Measurements from ENCODE around the gene CD151. TPM values are rescaled to one million over a fixed set of nuclear protein-coding genes. Genes with fewer than 3 reads are reported as not detected.

Gene CD151
- polyA plus RNA-seq, 3 donors = 495 to 757 (median 531) TPM

- no peak overlapping the region for H3K27ac ChIP-seq (ENCODE audit: low read depth, low read length)
- WGBS, 3 donors = 73 to 95% (median 91%) methylated on average over 21 of the region's 21 CpGs
Observed at GRCh38 chr11:875769-876301, 43.1 kb downstream of the CD151 start.

GRCh38 chr11:876545-876944 is 43.8 kb downstream of the CD151 start:
- 40 to 71% (median 44%) methylated on average over 12 of the region's 12 CpGs for WGBS, 3 donors

GRCh38 chr11:877565-877964 is 44.8 kb downstream of the CD151 start:
- no peak overlapping the region for H3K27ac ChIP-seq (ENCODE audit: low read depth, low read length)
- 93 to 95% (median 95%) methylated on average over 10 to 11 of the region's 11 CpGs for WGBS, 3 donors

More at GRCh38 chr11:876545-876944, 43.8 kb downstream of the CD151 start:
- H3K27ac ChIP-seq (ENCODE audit: low read depth, low read length) = no peak overlapping the region

- no peak overlapping the region for H3K27ac ChIP-seq (ENCODE audit: low read depth, low read length)
- WGBS, 3 donors = 89% methylated on average over 14 of the region's 14 CpGs
Observed at GRCh38 chr11:880447-880846, 47.7 kb downstream of the CD151 start.

GRCh38 chr11:882596-882995 is 49.8 kb downstream of the CD151 start:
- WGBS, 3 donors = 77 to 90% (median 79%) methylated on average over 14 of the region's 14 CpGs
- no peak overlapping the region for H3K27ac ChIP-seq (ENCODE audit: low read depth, low read length)

GRCh38 chr11:883527-883926 is 50.8 kb downstream of the CD151 start:
- 86 to 93% (median 86%) methylated on average over 10 of the region's 10 CpGs for WGBS, 3 donors
- no peak overlapping the region for H3K27ac ChIP-seq (ENCODE audit: low read depth, low read length)

- 87 to 89% (median 87%) methylated on average over 13 to 16 of the region's 16 CpGs for WGBS, 3 donors
- no peak overlapping the region for H3K27ac ChIP-seq (ENCODE audit: low read depth, low read length)
Observed at GRCh38 chr11:884578-885070, 51.9 kb downstream of the CD151 start.

GRCh38 chr11:886568-886967 is 53.8 kb downstream of the CD151 start:
- 97 to 98% (median 97%) methylated on average over 17 of the region's 17 CpGs for WGBS, 3 donors
- no peak overlapping the region for H3K27ac ChIP-seq (ENCODE audit: low read depth, low read length)

- H3K27ac ChIP-seq (ENCODE audit: low read depth, low read length) = no peak overlapping the region
- WGBS, 3 donors = 87 to 93% (median 92%) methylated on average over 14 of the region's 14 CpGs
Observed at GRCh38 chr11:887589-887988, 54.8 kb downstream of the CD151 start.

Other genes with a start within 250 kb of the CD151 start
- 10 to 100 TPM; 20.7 to 49.3 (median 22.1) TPM for gene IRF7, start 217.0 kb upstream of the CD151 start, polyA plus RNA-seq
- gene CDHR5, start 208.0 kb upstream of the CD151 start, polyA plus RNA-seq = under 1 TPM in 2 of 3 donors, not detected in 1; 0.39 to 0.74 TPM
- not detected for gene SCT, start 205.8 kb upstream of the CD151 start, polyA plus RNA-seq
- under 1 TPM in 2 of 3 donors, not detected in 1; 0.16 to 0.18 TPM for gene DRD4, start 195.7 kb upstream of the CD151 start, polyA plus RNA-seq
- gene DEAF1, start 137.7 kb upstream of the CD151 start, polyA plus RNA-seq = 10 to 100 TPM; 18.3 to 28.0 (median 18.8) TPM
- gene TMEM80, start 137.1 kb upstream of the CD151 start, polyA plus RNA-seq = 10 to 100 TPM; 18.6 to 27.0 (median 19.8) TPM
- 10 to 100 TPM; 11.2 to 54.5 (median 29.2) TPM for gene EPS8L2, start 126.7 kb upstream of the CD151 start, polyA plus RNA-seq
- gene TALDO1, start 85.5 kb upstream of the CD151 start, polyA plus RNA-seq = 100 to 1,000 TPM in 2 of 3 donors, 10 to 100 TPM in 1; 99.7 to 306 (median 185) TPM
- gene GATD1, start 55.5 kb upstream of the CD151 start, polyA plus RNA-seq = 10 to 100 TPM; 15.4 to 33.4 (median 32.5) TPM
- under 1 TPM in 2 of 3 donors, not detected in 1; 0.04 to 0.09 TPM for gene CEND1, start 42.9 kb upstream of the CD151 start, polyA plus RNA-seq
- gene SLC25A22, start 34.7 kb upstream of the CD151 start, polyA plus RNA-seq = 10 to 100 TPM; 11.1 to 53.6 (median 40.1) TPM
- gene PIDD1, start 27.7 kb upstream of the CD151 start, polyA plus RNA-seq = 10 to 100 TPM in 2 of 3 donors, 1 to 10 TPM in 1; 9.2 to 16.5 (median 12.4) TPM
- gene RPLP2, start 23.0 kb upstream of the CD151 start, polyA plus RNA-seq = 1,000 to 10,000 TPM; 1,158 to 3,822 (median 2,898) TPM
- gene PNPLA2, start 14.0 kb upstream of the CD151 start, polyA plus RNA-seq = 1,000 to 10,000 TPM in 1 of 3 donors, 100 to 1,000 TPM in 2; 309 to 2,521 (median 389) TPM
- 100 to 1,000 TPM in 1 of 3 donors, 10 to 100 TPM in 2; 36.7 to 174 (median 50.7) TPM for gene CRACR2B, start 5.0 kb upstream of the CD151 start, polyA plus RNA-seq
- gene POLR2L, start 9.6 kb downstream of the CD151 start, polyA plus RNA-seq = 100 to 1,000 TPM; 126 to 454 (median 290) TPM
- 100 to 1,000 TPM in 2 of 3 donors, 10 to 100 TPM in 1; 34.1 to 122 (median 115) TPM for gene TSPAN4, start 9.9 kb downstream of the CD151 start, polyA plus RNA-seq
- gene CHID1, start 77.9 kb downstream of the CD151 start, polyA plus RNA-seq = 10 to 100 TPM; 45.3 to 62.6 (median 51.9) TPM
- 10 to 100 TPM; 32.0 to 57.4 (median 37.3) TPM for gene AP2A2, start 92.9 kb downstream of the CD151 start, polyA plus RNA-seq
- gene MUC6, start 203.8 kb downstream of the CD151 start, polyA plus RNA-seq = 10 to 100 TPM in 1 of 3 donors, 1 to 10 TPM in 1, not detected in 1; 6.2 to 10.6 TPM
- gene MUC2, start 241.9 kb downstream of the CD151 start, polyA plus RNA-seq = under 1 TPM in 2 of 3 donors, not detected in 1; 0.01 to 0.31 TPM